ENCODE measurements around the gene KBTBD12.

- TF ChIP-seq EZH2 (IDR thresholded peaks at IDR 0.05; ENCODE audit: borderline replicate concordance, low read depth, low read length, severe bottlenecking), result no peak
- TF ChIP-seq CTCF (IDR thresholded peaks at IDR 0.05; ENCODE audit: borderline replicate concordance, extremely low read depth, low read length, poor library complexity, severe bottlenecking), result no peak
Measured at GRCh38 chr3:127953091-127954035, 38.3 kb downstream of the KBTBD12 start.

Data from DND-41 (cell line).